ENCODE results near the gene SEMA4G.
A peak's percentile ranks its signal among the peaks of the same experiment; 100 is the strongest.

The SEMA4G gene

GRCh38 chr10:101006593-101007098 lies 37.3 kb downstream of the SEMA4G start:
- no peaks in the 10 kb centered on the region for H3K9me3 ChIP-seq (ENCODE audit: control insufficient read depth in 1 of 2, low read length in 2 of 2)
- no peaks in the 10 kb centered on the region for H3K27me3 ChIP-seq (ENCODE audit: control insufficient read depth in 1 of 2, insufficient read depth in 2 of 2, low read length in 2 of 2)
- H3K27ac ChIP-seq (ENCODE audit: low read depth, low read length): no peak overlapping the region
- no peak overlapping the region for H3K9ac ChIP-seq (ENCODE audit: low read depth in 1 of 2, low read length in 2 of 2)
- H3K4me1 ChIP-seq (ENCODE audit: control insufficient read depth in 1 of 2, insufficient read depth in 2 of 2, low read length in 2 of 2): peaks cover 8 to 19% of the 10 kb centered on the region in 2 donors
- peaks cover 0 to 37% of the 10 kb centered on the region in 2 donors for H3K36me3 ChIP-seq (ENCODE audit: control insufficient read depth in 1 of 2, insufficient read depth in 2 of 2, low read length in 2 of 2)
- H3K4me3 ChIP-seq (ENCODE audit: low read depth in 1 of 2, low read length in 2 of 2): no peak overlapping the region

GRCh38 chr10:101007099-101007711 lies 37.9 kb downstream of the SEMA4G start:
- no peaks in the 10 kb centered on the region for H3K9me3 ChIP-seq (ENCODE audit: control insufficient read depth in 1 of 2, low read length in 2 of 2)
- peaks cover 0 to 37% of the 10 kb centered on the region in 2 donors for H3K36me3 ChIP-seq (ENCODE audit: control insufficient read depth in 1 of 2, insufficient read depth in 2 of 2, low read length in 2 of 2)
- H3K4me3 ChIP-seq (ENCODE audit: low read depth in 1 of 2, low read length in 2 of 2): no peak overlapping the region
- H3K4me1 ChIP-seq (ENCODE audit: control insufficient read depth in 1 of 2, insufficient read depth in 2 of 2, low read length in 2 of 2): peaks cover 4 to 14% of the 10 kb centered on the region in 2 donors
- no peaks in the 10 kb centered on the region for H3K27me3 ChIP-seq (ENCODE audit: control insufficient read depth in 1 of 2, insufficient read depth in 2 of 2, low read length in 2 of 2)
- peak overlapping the region; percentile 17 for H3K27ac ChIP-seq (ENCODE audit: low read depth, low read length)
- no peak overlapping the region for H3K9ac ChIP-seq (ENCODE audit: low read depth in 1 of 2, low read length in 2 of 2)

- Histone ChIP-seq H3K9me3 (ENCODE audit: control insufficient read depth in 1 of 2, low read length in 2 of 2) (no peaks in the 10 kb centered on the region), H3K9ac (ENCODE audit: low read depth in 1 of 2, low read length in 2 of 2) (no peak overlapping the region), H3K36me3 (ENCODE audit: control insufficient read depth in 1 of 2, insufficient read depth in 2 of 2, low read length in 2 of 2) (peaks cover 0 to 33% of the 10 kb centered on the region in 2 donors), H3K27ac (ENCODE audit: low read depth, low read length) (no peak overlapping the region), H3K4me1 (ENCODE audit: control insufficient read depth in 1 of 2, insufficient read depth in 2 of 2, low read length in 2 of 2) (peaks cover 6 to 20% of the 10 kb centered on the region in 2 donors), H3K27me3 (ENCODE audit: control insufficient read depth in 1 of 2, insufficient read depth in 2 of 2, low read length in 2 of 2) (no peaks in the 10 kb centered on the region), H3K4me3 (ENCODE audit: low read depth in 1 of 2, low read length in 2 of 2) (no peak overlapping the region)
Measured at GRCh38 chr10:101007915-101008822, 38.9 kb downstream of the SEMA4G start.

DNA sequence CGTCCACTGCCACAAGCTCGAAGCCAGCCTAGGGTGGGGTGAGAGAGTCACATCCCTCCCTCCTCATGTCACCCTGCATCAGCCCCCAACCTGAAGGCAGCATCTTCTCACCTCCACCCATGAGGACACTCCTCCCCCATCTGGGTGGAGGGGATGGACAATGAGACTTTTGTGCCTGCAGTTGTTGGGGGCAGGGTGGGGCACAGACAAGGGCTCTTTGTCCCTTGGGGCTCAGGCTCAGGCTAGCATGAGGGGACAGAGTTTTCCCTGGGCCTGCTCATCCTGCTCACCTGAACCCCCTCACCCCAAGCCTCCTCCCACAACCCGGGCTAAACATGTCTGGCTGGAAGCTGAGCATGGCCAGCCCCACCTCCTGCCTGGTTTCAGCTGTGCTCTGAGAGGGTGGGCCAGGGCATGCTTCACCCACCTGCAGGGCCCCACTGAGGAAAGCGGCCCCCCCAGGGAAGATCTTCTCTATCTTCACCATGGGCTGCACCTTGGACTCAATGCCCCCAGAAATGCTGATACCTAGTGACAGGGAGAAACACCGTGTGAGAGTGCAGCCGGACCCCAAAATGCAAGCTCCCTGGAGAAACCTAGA lies 39.6 kb downstream of the SEMA4G start:
- Histone ChIP-seq H3K9ac (ENCODE audit: low read depth in 1 of 2, low read length in 2 of 2) (no peak overlapping the region), H3K27me3 (ENCODE audit: control insufficient read depth in 1 of 2, insufficient read depth in 2 of 2, low read length in 2 of 2) (no peaks in the 10 kb centered on the region), H3K4me1 (ENCODE audit: control insufficient read depth in 1 of 2, insufficient read depth in 2 of 2, low read length in 2 of 2) (peaks cover 10 to 24% of the 10 kb centered on the region in 2 donors), H3K4me3 (ENCODE audit: low read depth in 1 of 2, low read length in 2 of 2) (no peak overlapping the region), H3K9me3 (ENCODE audit: control insufficient read depth in 1 of 2, low read length in 2 of 2) (no peaks in the 10 kb centered on the region), H3K27ac (ENCODE audit: low read depth, low read length) (no peak overlapping the region), H3K36me3 (ENCODE audit: control insufficient read depth in 1 of 2, insufficient read depth in 2 of 2, low read length in 2 of 2) (peaks cover 0 to 26% of the 10 kb centered on the region in 2 donors)

DNA sequence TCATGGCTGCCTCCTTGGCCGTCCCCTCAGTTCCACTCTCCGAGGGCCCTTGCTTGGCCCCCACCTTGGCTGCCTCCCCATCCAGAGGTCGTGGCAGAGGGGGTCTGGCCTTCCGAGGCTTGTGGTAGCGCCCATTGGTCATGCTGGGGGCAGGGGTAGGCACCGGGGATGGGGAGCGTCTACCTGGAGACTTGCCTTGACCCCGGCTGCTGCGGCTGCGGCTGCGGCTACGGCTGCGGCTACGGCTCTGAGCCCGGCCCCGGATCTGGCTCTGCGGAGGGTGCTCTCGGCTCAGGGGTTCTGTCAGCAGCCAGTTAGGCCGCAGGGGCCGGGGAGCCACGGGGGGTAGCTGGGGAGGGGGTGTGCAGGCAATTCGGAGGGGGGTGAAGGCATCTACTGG lies 41.0 kb downstream of the SEMA4G start:
- Histone ChIP-seq H3K27ac (ENCODE audit: low read depth, low read length) (no peak overlapping the region), H3K4me1 (ENCODE audit: control insufficient read depth in 1 of 2, insufficient read depth in 2 of 2, low read length in 2 of 2) (peaks cover 10 to 24% of the 10 kb centered on the region in 2 donors), H3K4me3 (ENCODE audit: low read depth in 1 of 2, low read length in 2 of 2) (no peak overlapping the region), H3K9ac (ENCODE audit: low read depth in 1 of 2, low read length in 2 of 2) (no peak overlapping the region), H3K9me3 (ENCODE audit: control insufficient read depth in 1 of 2, low read length in 2 of 2) (no peaks in the 10 kb centered on the region), H3K36me3 (ENCODE audit: control insufficient read depth in 1 of 2, insufficient read depth in 2 of 2, low read length in 2 of 2) (peaks cover 0 to 18% of the 10 kb centered on the region in 2 donors), H3K27me3 (ENCODE audit: control insufficient read depth in 1 of 2, insufficient read depth in 2 of 2, low read length in 2 of 2) (no peaks in the 10 kb centered on the region)

GRCh38 chr10:101011517-101012423 lies 42.5 kb downstream of the SEMA4G start:
- no peak overlapping the region for H3K9ac ChIP-seq (ENCODE audit: low read depth in 1 of 2, low read length in 2 of 2)
- no peak overlapping the region for H3K27ac ChIP-seq (ENCODE audit: low read depth, low read length)

DNA sequence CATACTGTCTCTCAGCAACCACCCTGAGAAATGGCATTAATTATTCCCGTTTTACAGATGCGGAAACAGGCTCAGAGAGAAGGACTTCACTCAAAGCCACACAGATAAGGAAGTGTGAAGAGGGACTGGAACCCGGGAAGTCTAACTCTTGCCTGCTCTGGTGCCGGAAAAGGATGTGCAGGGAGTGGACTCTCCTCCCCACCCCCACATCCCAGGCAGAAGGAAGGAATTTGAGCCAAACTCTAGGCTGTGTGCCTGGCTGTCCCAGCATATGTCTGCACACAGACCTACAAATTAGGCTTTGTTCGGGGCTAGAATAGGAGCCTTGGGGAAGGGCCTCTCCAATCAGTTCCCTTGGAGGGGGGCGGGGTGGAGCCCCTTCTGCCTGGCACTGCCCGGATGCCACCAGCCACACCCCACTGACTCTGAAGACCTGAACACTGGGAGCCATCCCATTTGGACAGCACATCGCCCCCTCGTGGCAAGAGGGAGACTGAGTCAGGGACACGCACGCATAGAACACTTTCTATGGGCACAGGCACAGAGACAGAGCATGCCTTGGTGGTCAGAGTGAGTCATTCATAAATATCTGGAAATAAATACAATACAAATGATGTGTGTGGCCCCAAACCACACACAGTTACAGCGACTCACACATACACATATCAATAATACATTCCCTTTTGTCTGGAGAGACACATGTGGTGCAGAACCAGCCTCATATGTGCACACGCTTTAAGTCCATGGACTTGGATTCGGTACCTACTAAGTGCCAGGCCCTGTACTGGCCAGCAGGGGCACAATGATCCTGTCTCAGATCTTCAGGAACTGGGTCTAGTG lies 43.4 kb downstream of the SEMA4G start:
- Histone ChIP-seq H3K27ac (ENCODE audit: low read depth, low read length) (no peak overlapping the region), H3K27me3 (ENCODE audit: control insufficient read depth in 1 of 2, insufficient read depth in 2 of 2, low read length in 2 of 2) (peaks cover 4 to 9% of the 10 kb centered on the region in 2 donors), H3K9ac (ENCODE audit: low read depth in 1 of 2, low read length in 2 of 2) (no peak overlapping the region), H3K36me3 (ENCODE audit: control insufficient read depth in 1 of 2, insufficient read depth in 2 of 2, low read length in 2 of 2) (no peaks in the 10 kb centered on the region), H3K4me3 (ENCODE audit: low read depth in 1 of 2, low read length in 2 of 2) (no peak overlapping the region), H3K4me1 (ENCODE audit: control insufficient read depth in 1 of 2, insufficient read depth in 2 of 2, low read length in 2 of 2) (peaks cover 10 to 12% of the 10 kb centered on the region in 2 donors), H3K9me3 (ENCODE audit: control insufficient read depth in 1 of 2, low read length in 2 of 2) (no peaks in the 10 kb centered on the region)

More at GRCh38 chr10:101011517-101012423, 42.5 kb downstream of the SEMA4G start:
- Histone ChIP-seq H3K4me1 (ENCODE audit: control insufficient read depth in 1 of 2, insufficient read depth in 2 of 2, low read length in 2 of 2) (peaks cover 10 to 19% of the 10 kb centered on the region in 2 donors), H3K9me3 (ENCODE audit: control insufficient read depth in 1 of 2, low read length in 2 of 2) (no peaks in the 10 kb centered on the region), H3K27me3 (ENCODE audit: control insufficient read depth in 1 of 2, insufficient read depth in 2 of 2, low read length in 2 of 2) (peaks cover under 1 to 9% of the 10 kb centered on the region in 2 donors), H3K4me3 (ENCODE audit: low read depth in 1 of 2, low read length in 2 of 2) (no peak overlapping the region), H3K36me3 (ENCODE audit: control insufficient read depth in 1 of 2, insufficient read depth in 2 of 2, low read length in 2 of 2) (peaks cover 0 to 3% of the 10 kb centered on the region in 2 donors)

DNA sequence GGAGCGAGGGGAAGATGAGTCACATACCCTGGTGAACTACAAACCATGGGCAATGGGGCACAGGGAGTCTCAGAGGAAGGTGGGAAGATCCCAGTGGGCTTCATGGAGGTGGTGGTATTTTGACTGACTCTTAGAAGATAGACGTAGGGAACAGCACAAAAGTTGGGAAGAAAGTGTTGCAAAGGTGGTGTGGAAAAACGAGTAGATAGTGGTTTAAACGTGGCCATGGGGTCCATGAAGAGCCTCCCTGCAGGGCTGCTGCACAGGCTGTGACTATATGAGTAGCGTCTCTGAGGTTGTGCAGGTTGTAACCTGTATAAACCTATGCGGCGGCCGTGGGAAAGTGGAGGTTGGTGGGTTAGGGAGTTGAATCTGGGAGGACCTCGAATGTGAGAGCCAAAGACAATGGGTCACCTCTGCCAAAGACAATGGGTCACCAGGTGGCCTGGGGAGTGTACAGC lies 44.1 kb downstream of the SEMA4G start:
- H3K27me3 ChIP-seq (ENCODE audit: control insufficient read depth in 1 of 2, insufficient read depth in 2 of 2, low read length in 2 of 2): peaks cover 4 to 9% of the 10 kb centered on the region in 2 donors
- H3K9me3 ChIP-seq (ENCODE audit: control insufficient read depth in 1 of 2, low read length in 2 of 2): no peaks in the 10 kb centered on the region
- no peak overlapping the region for H3K4me3 ChIP-seq (ENCODE audit: low read depth in 1 of 2, low read length in 2 of 2)
- no peaks in the 10 kb centered on the region for H3K36me3 ChIP-seq (ENCODE audit: control insufficient read depth in 1 of 2, insufficient read depth in 2 of 2, low read length in 2 of 2)
- H3K27ac ChIP-seq (ENCODE audit: low read depth, low read length): no peak overlapping the region
- peaks cover 6 to 14% of the 10 kb centered on the region in 2 donors for H3K4me1 ChIP-seq (ENCODE audit: control insufficient read depth in 1 of 2, insufficient read depth in 2 of 2, low read length in 2 of 2)
- no peak overlapping the region for H3K9ac ChIP-seq (ENCODE audit: low read depth in 1 of 2, low read length in 2 of 2)
